Ishikawa (cell line): ENCODE data around the gene ONECUT1.

Experiments used
- CEBPB ChIP-seq: IDR thresholded peaks from 2 replicates; pipeline ENCODE4 v1.6.1; 2012
- EGR1 ChIP-seq: IDR thresholded peaks from 2 replicates; pipeline ENCODE4 v1.6.1; 2012
- EP300 ChIP-seq: IDR thresholded peaks from 2 replicates; pipeline ENCODE4 v1.6.1; 2012; ENCODE audit warnings: borderline replicate concordance
- NFIC ChIP-seq: IDR thresholded peaks from 2 replicates; pipeline ENCODE4 v1.6.1; 2012
- RAD21 ChIP-seq: IDR thresholded peaks from 2 replicates; pipeline ENCODE4 v1.6.1; 2012; ENCODE audit warnings: low read depth
- TAF1 ChIP-seq: IDR thresholded peaks from 2 replicates; pipeline ENCODE4 v1.6.1; 2012; ENCODE audit warnings: low read depth, mild to moderate bottlenecking
- TEAD4 ChIP-seq: IDR thresholded peaks from 2 replicates; pipeline ENCODE4 v1.6.1; 2012
- YY1 ChIP-seq: IDR thresholded peaks from 2 replicates; pipeline ENCODE4 v1.6.1; 2012; ENCODE audit warnings: low read depth
- ZBTB7A ChIP-seq: IDR thresholded peaks from 2 replicates; pipeline ENCODE4 v1.6.1; 2012; ENCODE audit warnings: low read depth
- TF ChIP-seq, protein P1 (sequence below): IDR thresholded peaks from 2 replicates; pipeline ENCODE4 v1.6.1; 2012
- TF ChIP-seq, protein P2 (sequence below): IDR thresholded peaks from 2 replicates; pipeline ENCODE4 v1.6.1; 2012; ENCODE audit warnings: low read depth, mild to moderate bottlenecking

DNA sequence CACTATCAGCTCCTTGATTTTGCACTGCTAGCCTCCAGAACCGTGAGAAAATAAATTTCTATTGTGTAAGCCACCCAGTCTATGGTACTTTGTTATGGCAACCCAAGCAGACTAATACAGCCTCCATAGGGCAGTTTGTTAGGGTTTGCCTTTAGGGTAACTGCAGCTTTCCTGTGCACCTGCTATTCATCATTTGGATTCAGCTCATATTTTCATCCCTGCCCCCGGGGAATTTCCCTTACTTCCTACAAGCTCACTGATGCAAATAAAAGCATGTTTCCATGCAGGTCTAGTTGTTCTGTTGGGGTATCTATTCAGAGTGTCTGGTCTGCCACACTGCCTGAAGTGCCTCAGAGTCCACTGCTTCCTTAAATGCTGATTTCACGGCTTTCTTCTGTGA, 62.3 kb downstream of the ONECUT1 start:
- no peak for TF ChIP-seq RAD21
- TF ChIP-seq EP300, result no peak
- TF ChIP-seq, protein P1, sequence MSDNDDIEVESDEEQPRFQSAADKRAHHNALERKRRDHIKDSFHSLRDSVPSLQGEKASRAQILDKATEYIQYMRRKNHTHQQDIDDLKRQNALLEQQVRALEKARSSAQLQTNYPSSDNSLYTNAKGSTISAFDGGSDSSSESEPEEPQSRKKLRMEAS, result no peak
- TF ChIP-seq ZBTB7A, result no peak
- no peak for TF ChIP-seq TAF1
- TF ChIP-seq CEBPB, result no peak
- TF ChIP-seq, protein P2, sequence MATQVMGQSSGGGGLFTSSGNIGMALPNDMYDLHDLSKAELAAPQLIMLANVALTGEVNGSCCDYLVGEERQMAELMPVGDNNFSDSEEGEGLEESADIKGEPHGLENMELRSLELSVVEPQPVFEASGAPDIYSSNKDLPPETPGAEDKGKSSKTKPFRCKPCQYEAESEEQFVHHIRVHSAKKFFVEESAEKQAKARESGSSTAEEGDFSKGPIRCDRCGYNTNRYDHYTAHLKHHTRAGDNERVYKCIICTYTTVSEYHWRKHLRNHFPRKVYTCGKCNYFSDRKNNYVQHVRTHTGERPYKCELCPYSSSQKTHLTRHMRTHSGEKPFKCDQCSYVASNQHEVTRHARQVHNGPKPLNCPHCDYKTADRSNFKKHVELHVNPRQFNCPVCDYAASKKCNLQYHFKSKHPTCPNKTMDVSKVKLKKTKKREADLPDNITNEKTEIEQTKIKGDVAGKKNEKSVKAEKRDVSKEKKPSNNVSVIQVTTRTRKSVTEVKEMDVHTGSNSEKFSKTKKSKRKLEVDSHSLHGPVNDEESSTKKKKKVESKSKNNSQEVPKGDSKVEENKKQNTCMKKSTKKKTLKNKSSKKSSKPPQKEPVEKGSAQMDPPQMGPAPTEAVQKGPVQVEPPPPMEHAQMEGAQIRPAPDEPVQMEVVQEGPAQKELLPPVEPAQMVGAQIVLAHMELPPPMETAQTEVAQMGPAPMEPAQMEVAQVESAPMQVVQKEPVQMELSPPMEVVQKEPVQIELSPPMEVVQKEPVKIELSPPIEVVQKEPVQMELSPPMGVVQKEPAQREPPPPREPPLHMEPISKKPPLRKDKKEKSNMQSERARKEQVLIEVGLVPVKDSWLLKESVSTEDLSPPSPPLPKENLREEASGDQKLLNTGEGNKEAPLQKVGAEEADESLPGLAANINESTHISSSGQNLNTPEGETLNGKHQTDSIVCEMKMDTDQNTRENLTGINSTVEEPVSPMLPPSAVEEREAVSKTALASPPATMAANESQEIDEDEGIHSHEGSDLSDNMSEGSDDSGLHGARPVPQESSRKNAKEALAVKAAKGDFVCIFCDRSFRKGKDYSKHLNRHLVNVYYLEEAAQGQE, result no peak
- TF ChIP-seq TEAD4, result no peak
- no peak for TF ChIP-seq EGR1
- TF ChIP-seq NFIC, result no peak
- no peak for TF ChIP-seq YY1
